Panc1 (cell line): Measurements from ENCODE around the gene ADAM33.

Source experiments
- CTCF ChIP-seq: fragments of 450-650 bp; IDR thresholded peaks from 2 replicates; pipeline ENCODE4 v1.5.1; 2017; ENCODE audit warnings: mild to moderate bottlenecking
- POLR2AphosphoS5 ChIP-seq: IDR thresholded peaks from 2 replicates; pipeline ENCODE4 v1.6.1; 2012; ENCODE audit warnings: mild to moderate bottlenecking, low read depth, low read length, moderate library complexity
- SIN3A ChIP-seq: IDR thresholded peaks from 2 replicates; pipeline ENCODE4 v1.6.1; 2012; ENCODE audit warnings: low read depth, mild to moderate bottlenecking, low read length, moderate library complexity, borderline replicate concordance; ENCODE audit not compliant: insufficient read depth
- TF ChIP-seq, protein P1 (sequence below), 2 experiments: IDR thresholded peaks; 2 replicates each; pipeline ENCODE4 v1.6.1; 2011 to 2012; ENCODE audit warnings: low read depth in 2 of 2, control low read depth in 1 of 2, low read length in 1 of 2, mild to moderate bottlenecking in 1 of 2, moderate library complexity in 1 of 2; ENCODE audit not compliant: insufficient read depth in 1 of 2

DNA sequence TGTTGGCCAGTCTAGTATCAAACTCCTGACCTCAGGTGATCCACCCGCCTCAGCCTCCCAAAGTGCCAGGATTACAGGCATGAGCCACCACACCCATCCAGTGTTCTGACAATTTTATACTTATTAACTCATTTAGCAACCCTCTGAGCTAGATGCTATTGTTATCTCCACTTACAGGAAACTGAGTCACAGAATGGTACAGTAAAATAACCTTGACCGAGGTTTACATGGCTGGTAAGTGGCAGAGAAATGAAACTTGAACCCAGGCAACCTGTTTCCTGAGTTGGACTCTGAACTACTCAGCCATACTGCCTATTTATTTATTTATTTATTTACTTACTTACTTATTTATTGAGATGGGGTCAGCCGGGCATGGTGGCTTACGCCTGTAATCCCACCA, 37.2 kb upstream of the ADAM33 start:
- TF ChIP-seq CTCF (no peak), SIN3A (no peak), POLR2AphosphoS5 (no peak)
- TF ChIP-seq, protein P1, sequence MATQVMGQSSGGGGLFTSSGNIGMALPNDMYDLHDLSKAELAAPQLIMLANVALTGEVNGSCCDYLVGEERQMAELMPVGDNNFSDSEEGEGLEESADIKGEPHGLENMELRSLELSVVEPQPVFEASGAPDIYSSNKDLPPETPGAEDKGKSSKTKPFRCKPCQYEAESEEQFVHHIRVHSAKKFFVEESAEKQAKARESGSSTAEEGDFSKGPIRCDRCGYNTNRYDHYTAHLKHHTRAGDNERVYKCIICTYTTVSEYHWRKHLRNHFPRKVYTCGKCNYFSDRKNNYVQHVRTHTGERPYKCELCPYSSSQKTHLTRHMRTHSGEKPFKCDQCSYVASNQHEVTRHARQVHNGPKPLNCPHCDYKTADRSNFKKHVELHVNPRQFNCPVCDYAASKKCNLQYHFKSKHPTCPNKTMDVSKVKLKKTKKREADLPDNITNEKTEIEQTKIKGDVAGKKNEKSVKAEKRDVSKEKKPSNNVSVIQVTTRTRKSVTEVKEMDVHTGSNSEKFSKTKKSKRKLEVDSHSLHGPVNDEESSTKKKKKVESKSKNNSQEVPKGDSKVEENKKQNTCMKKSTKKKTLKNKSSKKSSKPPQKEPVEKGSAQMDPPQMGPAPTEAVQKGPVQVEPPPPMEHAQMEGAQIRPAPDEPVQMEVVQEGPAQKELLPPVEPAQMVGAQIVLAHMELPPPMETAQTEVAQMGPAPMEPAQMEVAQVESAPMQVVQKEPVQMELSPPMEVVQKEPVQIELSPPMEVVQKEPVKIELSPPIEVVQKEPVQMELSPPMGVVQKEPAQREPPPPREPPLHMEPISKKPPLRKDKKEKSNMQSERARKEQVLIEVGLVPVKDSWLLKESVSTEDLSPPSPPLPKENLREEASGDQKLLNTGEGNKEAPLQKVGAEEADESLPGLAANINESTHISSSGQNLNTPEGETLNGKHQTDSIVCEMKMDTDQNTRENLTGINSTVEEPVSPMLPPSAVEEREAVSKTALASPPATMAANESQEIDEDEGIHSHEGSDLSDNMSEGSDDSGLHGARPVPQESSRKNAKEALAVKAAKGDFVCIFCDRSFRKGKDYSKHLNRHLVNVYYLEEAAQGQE (IDR thresholded peaks at IDR 0.05; ENCODE audit: insufficient read depth in 1 of 2, low read depth in 2 of 2, low read length in 1 of 2): no peak
